GM19467 (cell line): ENCODE data around the gene CRISPLD2.

Experiments used
- ATAC-seq: cut with Tn5 transposase; IDR thresholded peaks from one replicate; pipeline ENCODE4 v1.9.1; 2021; ENCODE audit warnings: mild to moderate bottlenecking, moderate library complexity; ENCODE audit not compliant: unreplicated experiment

Gene CRISPLD2

GRCh38 chr16:84907051-84907450 lies 87.3 kb downstream of the CRISPLD2 start:
- ATAC-seq, result no peak

- no peak for ATAC-seq
Measured at GRCh38 chr16:84907575-84907974, 87.8 kb downstream of the CRISPLD2 start.

GRCh38 chr16:84909476-84910085 lies 89.8 kb downstream of the CRISPLD2 start:
- no peak for ATAC-seq

GRCh38 chr16:84911486-84912216 lies 91.9 kb downstream of the CRISPLD2 start:
- ATAC-seq, result no peak

- ATAC-seq, result no peak
Measured at GRCh38 chr16:84913315-84913714, 93.5 kb downstream of the CRISPLD2 start.

GRCh38 chr16:84914273-84914672 lies 94.5 kb downstream of the CRISPLD2 start:
- no peak for ATAC-seq

- no peak for ATAC-seq
Measured at GRCh38 chr16:84916178-84916577, 96.4 kb downstream of the CRISPLD2 start.

GRCh38 chr16:84916850-84917249 lies 97.1 kb downstream of the CRISPLD2 start:
- no peak for ATAC-seq

- ATAC-seq, result no peak
Measured at GRCh38 chr16:84917492-84917891, 97.7 kb downstream of the CRISPLD2 start.

GRCh38 chr16:84918006-84918909 lies 98.5 kb downstream of the CRISPLD2 start:
- ATAC-seq, result no peak

GRCh38 chr16:84919269-84919668 lies 99.5 kb downstream of the CRISPLD2 start:
- no peak for ATAC-seq

GRCh38 chr16:84919708-84920107 lies 99.9 kb downstream of the CRISPLD2 start:
- ATAC-seq, result no peak

GRCh38 chr16:84920333-84920732 lies 100.5 kb downstream of the CRISPLD2 start:
- no peak for ATAC-seq

- no peak for ATAC-seq
Measured at GRCh38 chr16:84922351-84923120, 102.8 kb downstream of the CRISPLD2 start.

- ATAC-seq, result no peak
Measured at GRCh38 chr16:84924331-84925091, 104.7 kb downstream of the CRISPLD2 start.

GRCh38 chr16:84925092-84925772 lies 105.4 kb downstream of the CRISPLD2 start:
- no peak for ATAC-seq

GRCh38 chr16:84925773-84926372 lies 106.1 kb downstream of the CRISPLD2 start:
- ATAC-seq, result no peak

GRCh38 chr16:84926462-84926861 lies 106.7 kb downstream of the CRISPLD2 start:
- no peak for ATAC-seq
